Measurements from ENCODE around the gene KCNK3.

The KCNK3 gene

DNA sequence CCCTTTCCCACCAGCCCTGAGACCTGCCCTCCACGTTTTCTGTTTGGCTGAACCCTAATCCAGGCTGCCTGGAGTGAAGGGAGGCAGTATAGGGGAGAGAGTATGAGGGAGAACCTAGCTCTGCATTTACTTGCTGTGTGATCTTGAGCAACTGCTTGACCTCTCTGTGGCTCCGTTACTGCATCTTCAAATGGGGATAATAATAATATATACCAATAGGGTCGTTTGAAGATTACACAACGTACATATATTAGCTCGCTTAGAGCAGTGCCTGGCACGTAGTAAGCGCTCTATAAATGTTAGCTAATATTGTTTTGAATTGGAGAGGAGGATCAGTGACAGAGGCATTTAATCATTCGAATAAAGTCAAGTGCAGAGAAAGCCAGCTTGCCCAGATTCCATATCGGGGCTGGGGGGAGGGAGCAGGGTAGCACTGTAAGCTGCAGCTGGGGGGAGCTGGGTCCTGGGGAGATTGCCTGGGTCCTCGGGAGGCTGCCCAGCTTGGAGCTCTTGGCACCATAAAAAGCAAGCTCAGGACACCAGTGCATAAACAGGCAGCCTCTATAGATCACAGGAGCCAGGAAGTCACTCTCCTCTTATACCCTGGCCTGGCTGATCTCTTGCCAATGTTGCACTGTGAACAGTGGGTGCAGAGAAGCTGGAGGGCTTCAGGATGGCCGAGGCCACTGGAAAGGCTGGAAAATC is 19.1 kb downstream of the KCNK3 start:
- no peak for DNase-seq (ENCODE audit: low read depth, low spot score)

DNA sequence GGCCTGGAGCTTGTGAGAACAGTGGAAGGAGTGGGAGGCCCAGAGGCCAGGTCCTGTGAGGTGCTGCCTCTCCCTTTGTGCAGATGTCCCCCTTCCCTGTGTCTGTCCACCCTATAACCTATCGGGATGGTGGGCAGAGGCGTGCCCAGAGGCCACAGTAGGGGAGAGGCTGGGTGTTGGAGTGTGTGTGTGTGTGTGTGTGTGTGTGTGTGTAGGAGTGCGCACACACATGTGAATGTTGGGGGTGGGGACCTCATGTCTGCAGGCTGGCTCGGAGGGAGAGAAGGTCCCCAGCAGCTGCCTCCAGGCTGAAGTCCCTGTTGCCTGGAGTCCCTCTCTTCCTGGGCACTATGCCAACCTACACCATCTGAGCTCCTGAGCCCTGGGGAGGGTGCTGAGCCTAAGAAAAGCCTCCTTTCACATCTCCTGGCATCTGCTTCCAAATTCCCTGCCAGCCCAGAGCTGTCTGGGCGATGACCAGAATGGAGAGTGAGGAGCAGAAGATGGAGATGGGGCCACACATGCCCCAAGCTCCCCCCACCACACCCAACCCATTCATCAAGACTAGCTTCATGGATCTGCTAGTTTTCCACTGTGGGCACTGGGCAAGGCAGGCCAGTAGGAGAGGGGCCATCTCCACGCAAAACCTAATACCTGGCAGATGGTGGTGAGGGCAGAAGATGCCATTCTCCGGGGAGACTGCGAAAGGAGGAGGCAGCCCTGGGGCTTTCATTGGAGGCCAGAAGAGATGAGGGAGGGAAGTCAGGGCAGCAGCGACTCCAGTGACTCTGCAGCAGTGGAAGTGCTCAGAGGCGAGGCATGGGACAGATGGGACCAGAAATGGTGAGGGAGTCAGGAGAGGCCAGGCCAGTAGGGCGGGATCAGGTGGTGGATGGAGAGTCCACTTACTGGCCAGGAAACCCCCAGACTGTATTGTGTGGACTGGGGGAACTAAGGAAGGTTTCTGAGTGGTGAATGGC is 20.3 kb downstream of the KCNK3 start:
- no peak for DNase-seq (ENCODE audit: low read depth, low spot score)

DNA sequence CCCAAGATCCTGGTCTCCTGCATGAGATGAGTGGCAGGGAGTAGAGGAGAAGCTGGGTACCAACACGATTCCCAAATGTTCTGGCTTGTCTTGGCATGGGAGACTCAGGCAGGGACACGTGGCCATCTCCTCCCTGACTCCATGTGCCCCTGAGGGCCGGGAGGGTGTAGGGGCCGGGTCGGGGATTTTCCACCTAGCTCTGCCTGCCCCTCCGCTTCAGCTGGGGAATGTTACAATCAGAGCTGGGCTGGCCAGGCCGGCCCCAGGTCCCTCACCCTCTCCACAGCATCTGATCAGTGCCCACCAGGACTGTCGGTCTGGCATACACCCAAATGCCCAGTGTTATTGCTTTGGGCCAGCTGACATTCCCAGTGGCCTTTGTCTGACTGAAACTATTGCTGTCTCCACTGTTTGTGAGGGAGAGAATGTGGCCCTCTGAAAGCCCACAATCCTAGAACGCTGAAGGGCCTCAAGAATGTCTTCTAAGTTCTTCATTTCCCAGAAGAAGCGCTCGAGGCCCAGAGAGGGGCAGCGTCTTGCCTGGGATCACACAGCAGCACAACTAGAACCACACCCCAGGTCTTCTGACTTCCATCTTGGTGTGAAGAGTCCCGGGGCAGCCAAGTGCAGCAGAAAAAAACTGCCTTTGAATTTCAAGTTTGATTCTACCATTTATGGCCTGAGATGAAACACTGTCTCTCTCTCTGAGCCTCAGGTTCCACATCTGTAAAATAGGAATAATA is 23.2 kb downstream of the KCNK3 start:
- DNase-seq (ENCODE audit: low read depth, low spot score) = no peak

DNA sequence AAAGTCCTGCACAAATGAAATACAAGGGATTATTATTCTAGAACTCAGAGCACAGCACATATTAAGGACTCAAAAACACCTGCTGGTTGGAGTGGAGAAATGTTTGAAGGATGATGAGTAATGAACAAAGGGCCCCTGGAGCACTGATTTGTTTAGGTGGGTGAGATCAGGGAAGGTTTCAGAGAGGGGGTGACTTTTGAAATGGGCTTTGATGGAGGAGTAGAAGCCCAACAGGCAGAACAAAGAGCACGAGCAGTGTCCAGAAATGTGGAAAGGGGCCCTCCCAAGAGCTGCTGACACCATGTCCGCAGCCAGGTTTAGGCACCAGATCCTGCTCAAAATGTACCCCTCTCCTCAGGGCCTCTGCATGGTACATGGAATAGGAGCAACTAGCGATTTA is 23.8 kb downstream of the KCNK3 start:
- DNase-seq (ENCODE audit: low read depth, low spot score) = no peak

DNA sequence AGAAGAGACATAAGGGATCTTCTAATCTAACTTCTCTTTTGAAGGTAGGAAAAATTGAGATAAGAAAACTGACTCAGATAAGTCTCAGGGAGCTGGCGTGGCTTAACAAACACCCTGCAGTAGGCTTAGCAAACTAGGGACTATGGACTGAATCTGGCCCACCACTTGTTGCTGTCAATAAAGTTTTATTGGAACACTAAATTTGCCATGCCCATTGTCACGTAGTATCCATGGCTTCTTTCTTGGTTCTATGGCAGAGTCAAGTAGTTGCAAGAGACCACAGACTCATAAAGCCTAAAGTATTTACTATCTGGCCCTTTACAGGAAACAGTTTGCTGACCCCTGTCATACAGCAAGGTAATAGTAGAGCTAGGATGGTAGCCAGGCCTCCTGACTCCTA is 24.2 kb downstream of the KCNK3 start:
- DNase-seq (ENCODE audit: low read depth, low spot score) = no peak

DNA sequence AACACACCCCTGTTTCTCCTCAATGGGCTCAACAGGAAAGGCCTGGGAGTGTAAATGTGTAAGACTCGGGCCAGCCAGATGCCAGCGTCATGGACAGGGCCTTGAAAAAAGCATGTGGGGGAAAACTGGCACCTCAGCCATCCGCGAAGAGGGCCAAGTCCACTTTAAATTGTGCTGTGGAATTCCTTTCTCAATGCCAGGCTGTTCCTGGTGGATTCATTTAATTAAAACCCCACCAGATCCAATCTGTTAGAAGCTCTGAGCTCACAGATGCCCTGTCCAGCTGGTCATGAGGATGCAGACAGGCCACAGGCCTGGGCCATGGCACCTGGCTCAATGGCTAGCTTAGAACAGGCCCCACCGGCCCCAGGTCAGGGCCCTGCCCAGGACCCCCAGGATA is 24.8 kb downstream of the KCNK3 start:
- no peak for DNase-seq (ENCODE audit: low read depth, low spot score)

DNA sequence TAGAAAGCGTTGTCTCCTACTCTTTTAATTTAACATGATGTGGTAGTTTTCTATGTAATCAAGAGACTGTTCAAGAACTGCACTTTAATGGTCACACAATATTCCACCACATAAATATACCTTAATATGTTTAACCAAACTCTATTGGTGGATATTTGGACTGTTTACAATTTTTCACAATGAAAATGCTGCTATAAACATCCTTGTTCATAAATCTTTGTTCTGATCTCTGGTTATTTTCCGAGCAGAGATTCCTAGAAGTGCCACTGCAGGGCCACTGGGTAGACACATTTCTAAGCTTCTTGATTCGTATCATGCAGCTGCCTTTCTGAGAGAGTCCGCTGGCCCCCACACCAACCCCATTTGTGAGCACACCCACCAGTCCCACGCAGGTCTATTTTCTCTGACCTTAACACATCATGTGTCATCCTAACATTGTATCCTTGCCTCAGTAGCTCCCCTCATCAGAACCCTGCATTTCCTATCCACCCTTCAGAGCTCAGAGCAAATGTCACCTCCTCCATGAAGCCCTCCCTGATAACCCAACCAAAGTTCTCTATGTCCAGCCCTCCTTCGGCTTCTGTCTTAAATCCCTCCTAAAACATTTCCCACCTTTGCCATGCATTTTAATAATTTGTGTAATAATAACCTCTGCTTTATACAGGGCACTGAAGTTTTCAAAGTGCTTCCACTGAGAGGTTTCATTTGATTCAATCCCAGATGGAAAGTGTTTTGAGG is 26.6 kb downstream of the KCNK3 start:
- no peak for DNase-seq (ENCODE audit: low read depth, low spot score)

DNA sequence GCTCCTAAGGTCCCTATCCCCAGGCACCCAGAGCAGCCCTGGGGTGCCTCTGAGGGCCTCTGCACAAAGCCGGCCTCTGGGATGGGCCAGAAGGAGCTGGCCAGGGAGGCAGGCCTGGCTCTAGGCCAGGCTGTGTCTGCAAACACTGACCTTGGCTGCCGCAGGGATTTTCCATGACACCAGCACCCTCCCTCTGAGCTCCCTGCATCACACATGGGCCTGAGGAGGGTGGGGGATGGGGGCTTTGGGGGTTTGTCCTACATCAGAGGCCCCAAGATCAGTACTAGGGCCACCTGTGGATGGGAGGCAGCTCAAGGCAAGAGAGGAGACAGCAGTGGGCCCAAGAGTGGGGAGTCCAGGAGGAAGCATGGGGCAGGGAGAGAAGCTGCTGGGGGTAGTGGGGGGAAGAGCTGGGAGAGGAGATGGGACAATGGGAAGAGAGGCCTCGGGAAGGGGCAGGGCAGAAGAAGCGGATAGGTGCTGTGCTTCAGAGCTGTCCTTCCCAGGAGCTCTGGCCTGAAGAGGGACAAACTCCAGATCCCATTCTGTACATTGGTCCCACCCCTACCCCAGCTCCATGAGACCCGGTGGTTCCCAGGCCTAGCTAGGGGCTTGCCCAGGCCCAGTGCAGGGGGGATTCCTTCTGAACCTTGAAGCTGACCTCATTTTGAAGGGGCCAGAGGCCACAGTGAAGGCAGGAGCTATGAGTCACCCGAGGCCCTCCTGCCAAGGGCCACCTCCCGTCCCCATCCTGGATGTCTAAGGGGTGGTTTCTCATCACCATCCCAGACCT is 28.0 kb downstream of the KCNK3 start:
- DNase-seq (ENCODE audit: low read depth, low spot score) = no peak

DNA sequence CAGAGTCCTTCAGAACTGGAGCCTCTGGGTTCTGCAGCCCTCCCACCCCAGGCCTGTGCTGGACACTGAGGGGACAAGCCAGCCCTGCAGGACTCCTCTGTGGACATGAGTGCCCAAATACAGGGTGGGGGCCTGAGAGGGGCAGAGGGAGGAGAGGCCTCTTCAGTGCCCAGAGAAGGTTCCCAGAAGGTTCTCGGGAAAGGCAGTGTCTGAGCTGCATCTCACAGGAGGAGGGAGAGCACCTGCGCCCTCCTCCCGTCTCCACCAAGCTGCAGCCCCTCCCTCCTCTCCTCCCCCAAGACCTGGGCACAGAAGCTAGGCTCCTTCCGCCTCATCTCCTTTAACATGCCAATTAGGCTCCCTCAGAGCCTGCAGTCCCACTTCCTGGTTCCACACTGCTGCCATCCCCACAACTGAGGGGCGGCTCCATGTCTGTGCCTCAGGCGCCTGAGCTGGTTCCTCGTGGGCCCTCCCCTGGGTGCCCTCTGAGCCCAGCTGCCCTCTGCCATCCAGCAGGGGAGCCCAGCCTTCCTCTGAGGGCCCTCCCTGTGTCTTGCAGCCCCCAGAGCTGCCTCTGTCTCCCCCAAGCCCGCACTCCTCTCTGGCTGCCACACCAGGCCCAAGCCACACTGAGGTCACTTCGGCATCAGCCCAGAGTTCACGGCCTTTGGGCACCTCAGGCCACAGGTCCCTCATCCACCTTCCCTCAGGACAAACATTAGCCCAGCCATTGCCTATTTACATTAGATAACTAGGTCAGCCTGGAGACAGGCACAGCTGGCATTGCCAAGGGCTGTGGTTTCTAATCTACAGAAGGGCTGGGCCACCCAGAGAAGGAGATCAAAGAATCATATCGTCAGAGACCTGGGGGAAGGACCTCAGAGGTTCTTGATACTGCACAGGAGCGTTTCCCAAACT is 28.9 kb downstream of the KCNK3 start:
- no peak for DNase-seq (ENCODE audit: low read depth, low spot score)

DNA sequence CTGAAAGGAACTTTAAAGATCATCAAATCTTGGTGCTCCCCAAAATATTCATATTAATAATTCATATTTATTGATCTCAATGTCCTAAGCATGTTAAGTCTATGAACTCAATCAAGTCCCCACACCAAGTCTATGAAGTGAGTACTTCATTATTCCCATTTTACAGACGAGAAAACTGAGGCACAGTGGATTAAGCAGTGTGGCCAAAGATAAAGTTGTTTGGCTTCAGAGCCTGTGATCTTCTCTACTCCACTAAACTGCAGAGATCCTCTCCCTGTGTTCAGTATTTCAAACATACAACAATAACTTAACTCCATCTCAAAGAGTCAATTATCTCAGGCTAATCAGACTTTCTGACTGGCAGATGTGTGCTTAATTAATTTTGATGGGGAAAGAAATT is 29.8 kb downstream of the KCNK3 start:
- DNase-seq (ENCODE audit: low read depth, low spot score) = no peak

DNA sequence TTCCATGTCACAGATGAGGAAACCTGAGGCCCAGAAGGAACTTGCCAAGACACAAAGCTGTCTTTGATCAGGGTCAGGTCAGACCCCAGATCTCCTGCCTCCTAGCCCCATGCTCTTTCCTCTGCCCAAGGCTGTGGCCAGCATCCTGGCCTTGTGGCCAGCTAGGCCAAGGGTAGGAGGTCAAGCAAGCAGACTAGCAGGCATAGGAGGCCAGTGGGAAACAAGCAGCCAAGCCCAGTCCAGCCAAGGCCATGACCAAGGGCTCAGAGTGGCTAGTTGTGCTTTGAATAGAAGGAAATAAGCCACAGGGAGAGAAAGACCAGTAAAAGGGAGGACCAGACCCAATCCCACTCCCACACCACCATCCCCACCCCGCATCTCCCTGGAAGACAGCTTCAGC is 30.4 kb downstream of the KCNK3 start:
- no peak for DNase-seq (ENCODE audit: low read depth, low spot score)

DNA sequence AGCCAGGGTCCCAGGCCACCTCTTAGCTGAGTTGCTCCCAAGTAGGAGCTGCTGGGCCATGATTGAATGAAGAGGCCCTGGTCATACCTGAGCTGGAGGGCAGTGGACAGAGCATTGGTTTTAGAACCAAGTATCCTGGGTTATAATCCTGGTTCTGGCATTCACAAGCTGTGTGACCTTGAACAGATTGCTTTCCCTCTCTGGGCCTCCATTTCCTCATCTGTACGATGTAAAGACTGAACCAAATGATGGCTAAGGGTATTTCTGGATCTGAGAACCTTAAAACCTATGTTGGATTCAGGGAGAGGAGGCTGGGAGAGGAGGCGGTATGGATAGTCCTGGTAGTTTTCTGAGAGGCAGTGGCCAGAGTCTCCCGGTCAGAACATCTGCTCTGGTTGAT is 31.0 kb downstream of the KCNK3 start:
- no peak for DNase-seq (ENCODE audit: low read depth, low spot score)

DNA sequence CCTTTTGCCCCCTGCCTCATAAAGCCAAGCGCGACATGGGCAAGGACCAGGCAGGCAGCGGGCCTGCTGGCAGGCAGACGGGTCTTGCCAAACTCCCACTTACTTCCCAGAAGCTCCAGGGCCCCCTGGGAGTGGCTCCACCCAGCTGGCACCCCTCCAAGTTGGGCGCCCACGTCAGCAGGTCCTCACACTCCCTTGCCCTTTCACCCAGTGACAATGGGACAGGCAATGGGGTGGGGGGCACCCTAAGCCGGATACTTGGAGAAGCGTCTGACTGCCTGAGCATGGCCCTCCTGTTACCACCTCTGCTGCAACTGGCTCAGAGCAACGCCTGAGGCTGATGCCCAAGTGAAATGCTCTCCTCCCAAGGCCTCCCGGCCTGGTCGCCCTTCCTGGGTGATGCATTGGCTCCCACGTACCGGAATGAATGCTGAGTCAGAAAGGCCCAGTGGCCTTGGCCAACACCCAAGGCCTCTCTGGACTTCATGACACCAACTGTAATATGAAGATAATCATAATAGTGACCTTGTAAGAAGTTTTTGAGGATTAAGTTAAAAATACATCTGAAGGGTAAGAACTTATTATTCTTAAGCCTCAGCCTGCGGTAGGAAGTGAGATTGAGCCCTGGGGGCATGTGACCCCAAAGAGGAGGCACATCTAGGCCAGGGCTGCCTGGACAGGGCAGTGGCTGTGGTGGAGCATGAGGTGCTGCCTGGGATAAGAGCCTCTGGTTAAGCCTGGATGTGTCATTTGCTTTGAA is 31.6 kb downstream of the KCNK3 start:
- DNase-seq (ENCODE audit: low read depth, low spot score) = no peak

DNA sequence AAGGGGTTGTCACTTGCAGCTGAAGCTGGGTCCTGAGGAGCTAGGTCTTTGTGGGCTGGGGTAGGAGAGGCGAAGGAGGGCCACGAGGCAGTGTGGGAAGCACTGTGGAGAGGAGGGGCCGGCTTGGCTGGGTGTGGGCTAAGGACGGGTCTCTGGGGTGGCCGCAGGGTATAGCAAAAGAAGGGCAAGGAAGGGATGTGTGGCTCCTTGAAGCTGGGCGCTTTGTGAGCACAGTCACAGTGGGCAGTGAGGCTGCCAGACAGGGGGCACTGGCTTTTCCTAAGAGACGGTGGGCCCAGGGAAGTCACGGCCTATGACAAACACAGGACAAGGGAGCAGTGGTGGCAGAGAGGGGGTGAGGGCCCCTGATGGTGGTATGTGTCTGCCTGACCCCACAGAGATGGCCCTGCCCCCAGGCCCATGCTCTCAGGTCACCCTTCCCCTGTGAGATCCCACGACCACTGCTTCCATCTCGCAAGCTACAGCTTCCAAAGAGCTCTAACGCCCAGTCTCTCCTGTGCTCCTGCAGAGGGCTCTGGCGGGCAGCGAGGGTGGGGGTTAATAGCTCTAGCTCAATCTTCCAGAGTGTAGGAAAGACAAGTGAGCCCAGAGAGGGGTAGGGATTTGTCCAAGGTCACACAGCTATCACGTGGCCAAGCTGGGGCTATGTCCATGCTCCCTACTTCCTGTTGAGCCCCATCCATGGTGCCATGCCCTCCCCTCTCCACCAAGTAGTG is 32.4 kb downstream of the KCNK3 start:
- no peak for DNase-seq (ENCODE audit: low read depth, low spot score)

DNA sequence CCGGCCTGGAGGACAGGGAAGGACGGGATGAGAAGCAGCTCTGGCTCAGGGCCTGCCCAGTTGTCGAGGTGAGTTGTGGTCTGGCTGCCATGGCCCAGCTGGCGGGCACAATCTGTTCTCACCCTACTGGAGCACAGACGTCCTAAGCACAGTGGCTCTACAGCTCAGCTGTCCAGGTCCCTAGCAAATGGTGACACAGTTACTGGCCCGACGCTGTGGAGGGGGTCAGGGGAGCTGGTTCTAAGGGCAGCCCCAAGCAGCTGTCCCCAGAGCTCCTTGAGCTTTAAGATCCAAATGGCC is 32.9 kb downstream of the KCNK3 start:
- no peak for DNase-seq (ENCODE audit: low read depth, low spot score)

DNA sequence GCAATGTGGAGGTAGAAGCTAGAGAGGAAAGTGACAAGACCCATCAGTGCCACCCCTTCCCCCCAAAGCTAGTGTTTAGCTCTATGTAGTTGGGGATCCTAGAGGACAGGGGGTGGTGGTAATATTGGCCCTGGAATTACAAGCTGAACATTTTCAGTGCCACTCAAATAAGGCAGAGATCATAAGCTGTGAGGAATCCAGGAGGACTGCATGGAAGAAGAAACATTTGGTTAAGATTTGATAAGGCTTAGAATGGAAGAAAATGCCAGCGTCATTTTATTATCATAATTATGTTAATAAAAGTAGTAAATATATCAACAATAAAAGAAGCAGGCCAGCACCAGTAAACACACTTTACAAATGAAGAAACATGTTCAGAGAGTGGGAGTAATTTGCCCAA is 33.7 kb downstream of the KCNK3 start:
- no peak for DNase-seq (ENCODE audit: low read depth, low spot score)

DNA sequence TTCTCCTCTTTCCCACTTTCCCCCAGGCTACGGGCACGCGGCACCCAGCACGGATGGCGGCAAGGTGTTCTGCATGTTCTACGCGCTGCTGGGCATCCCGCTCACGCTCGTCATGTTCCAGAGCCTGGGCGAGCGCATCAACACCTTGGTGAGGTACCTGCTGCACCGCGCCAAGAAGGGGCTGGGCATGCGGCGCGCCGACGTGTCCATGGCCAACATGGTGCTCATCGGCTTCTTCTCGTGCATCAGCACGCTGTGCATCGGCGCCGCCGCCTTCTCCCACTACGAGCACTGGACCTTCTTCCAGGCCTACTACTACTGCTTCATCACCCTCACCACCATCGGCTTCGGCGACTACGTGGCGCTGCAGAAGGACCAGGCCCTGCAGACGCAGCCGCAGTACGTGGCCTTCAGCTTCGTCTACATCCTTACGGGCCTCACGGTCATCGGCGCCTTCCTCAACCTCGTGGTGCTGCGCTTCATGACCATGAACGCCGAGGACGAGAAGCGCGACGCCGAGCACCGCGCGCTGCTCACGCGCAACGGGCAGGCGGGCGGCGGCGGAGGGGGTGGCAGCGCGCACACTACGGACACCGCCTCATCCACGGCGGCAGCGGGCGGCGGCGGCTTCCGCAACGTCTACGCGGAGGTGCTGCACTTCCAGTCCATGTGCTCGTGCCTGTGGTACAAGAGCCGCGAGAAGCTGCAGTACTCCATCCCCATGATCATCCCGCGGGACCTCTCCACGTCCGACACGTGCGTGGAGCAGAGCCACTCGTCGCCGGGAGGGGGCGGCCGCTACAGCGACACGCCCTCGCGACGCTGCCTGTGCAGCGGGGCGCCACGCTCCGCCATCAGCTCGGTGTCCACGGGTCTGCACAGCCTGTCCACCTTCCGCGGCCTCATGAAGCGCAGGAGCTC is 35.4 kb downstream of the KCNK3 start:
- no peak for DNase-seq (ENCODE audit: low read depth, low spot score)

Data from ELF-1 (cell line).